Neural cell (in vitro differentiated cells): ENCODE results near the gene ARAP2. TPM values are rescaled to one million over a fixed set of nuclear protein-coding genes. Genes with fewer than 3 reads are reported as not detected.
"Not testable (repeated sequence)": the region's sequence is repeated elsewhere in the genome, so short reads cannot be mapped to it uniquely, and the experiment has no call there.

Experiments
- H2AFZ ChIP-seq: fragments of 200-600, 300-800 bp; sonication (generic), shearing (Covaris generic); 2 replicates; pipeline ENCODE4 v1.6.0; 2014; ENCODE audit warnings: low read depth, mild to moderate bottlenecking, antibody characterized with exemption, low read length, moderate library complexity
- H3F3A ChIP-seq: fragments of 200-600 bp; shearing (Covaris generic); 2 replicates; pipeline ENCODE4 v1.6.1; 2016; ENCODE audit warnings: mild to moderate bottlenecking, moderate library complexity, mixed read lengths, antibody characterized with exemption, low read length; ENCODE audit not compliant: insufficient read depth, poor library complexity, severe bottlenecking
- H3K27ac ChIP-seq: fragments of 200-600, 300-800 bp; sonication (generic), shearing (Covaris generic); 2 replicates; pipeline ENCODE4 v1.5.1; 2014; ENCODE audit warnings: mild to moderate bottlenecking, low read length, moderate library complexity
- H3K27me3 ChIP-seq: fragments of 300-800, 200-600 bp; sonication (generic), shearing (Covaris generic); 2 replicates; pipeline ENCODE4 v1.6.0; 2014; ENCODE audit warnings: mild to moderate bottlenecking, low read depth, low read length, moderate library complexity; ENCODE audit not compliant: insufficient read depth
- H3K36me3 ChIP-seq: fragments of 300-800, 200-600 bp; sonication (generic), shearing (Covaris generic); 2 replicates; pipeline ENCODE4 v1.5.1; 2014; ENCODE audit warnings: mild to moderate bottlenecking, antibody characterized with exemption, low read length, moderate library complexity; ENCODE audit not compliant: insufficient read depth
- H3K4me2 ChIP-seq: fragments of 300-800, 200-600 bp; sonication (generic), shearing (Covaris generic); 2 replicates; pipeline ENCODE4 v1.6.0; 2014; ENCODE audit warnings: mild to moderate bottlenecking, low read length
- H3K4me3 ChIP-seq: fragments of 300-800, 200-600 bp; sonication (generic), shearing (Covaris generic); 2 replicates; pipeline ENCODE4 v1.5.1; 2014; ENCODE audit warnings: mild to moderate bottlenecking, low read length, moderate library complexity
- H3K79me2 ChIP-seq: fragments of 200-600 bp; shearing (Covaris generic); replicated peaks from 2 replicates; pipeline ENCODE4 v1.6.0; 2014; ENCODE audit warnings: mild to moderate bottlenecking, low read length, moderate library complexity; ENCODE audit not compliant: insufficient read depth
- H3K9ac ChIP-seq: fragments of 300-800, 200-600 bp; sonication (generic), shearing (Covaris generic); 2 replicates; pipeline ENCODE4 v1.6.1; 2016; ENCODE audit warnings: mild to moderate bottlenecking, low read length, mixed read lengths
- H3K9me2 ChIP-seq: fragments of 200-600 bp; shearing (Covaris generic); 2 replicates; pipeline ENCODE4 v1.6.1; 2016; ENCODE audit warnings: mild to moderate bottlenecking, low read length, mixed read lengths; ENCODE audit not compliant: insufficient read depth
- H3K9me3 ChIP-seq: fragments of 200-600, 300-800 bp; sonication (generic), shearing (Covaris generic); 2 replicates; pipeline ENCODE4 v1.6.1; 2016; ENCODE audit warnings: mild to moderate bottlenecking, mixed run types, low read length, moderate library complexity, mixed read lengths
- H4K20me1 ChIP-seq: fragments of 200-600 bp; shearing (Covaris generic); 2 replicates; pipeline ENCODE4 v1.6.1; 2016; ENCODE audit warnings: mild to moderate bottlenecking, mixed run types; ENCODE audit not compliant: insufficient read depth
- CTCF ChIP-seq: fragments of 450-650 bp; IDR thresholded peaks from 2 replicates; pipeline ENCODE4 v1.5.1; 2014; ENCODE audit warnings: antibody characterized with exemption, mild to moderate bottlenecking, moderate library complexity; ENCODE audit not compliant: poor library complexity, severe bottlenecking
- EP300 ChIP-seq: fragments of 450-650 bp; conservative IDR thresholded peaks from 2 replicates; pipeline ENCODE4 v1.6.1; 2014; ENCODE audit warnings: antibody characterized with exemption, mild to moderate bottlenecking, moderate library complexity; ENCODE audit not compliant: poor library complexity, severe bottlenecking
- EZH2 ChIP-seq: fragments of 200-600, 300-800 bp; shearing (Covaris generic), sonication (generic); IDR thresholded peaks from 2 replicates; pipeline ENCODE4 v1.6.1; 2014; ENCODE audit warnings: antibody characterized with exemption, low read length, borderline replicate concordance, mild to moderate bottlenecking; ENCODE audit not compliant: insufficient read depth, poor library complexity, severe bottlenecking
- MXI1 ChIP-seq: fragments of 450-650 bp; conservative IDR thresholded peaks from 2 replicates; pipeline ENCODE4 v1.6.1; 2014; ENCODE audit warnings: antibody characterized with exemption, mild to moderate bottlenecking; ENCODE audit not compliant: poor library complexity, severe bottlenecking
- POLR2AphosphoS5 ChIP-seq: IDR thresholded peaks from 2 replicates; pipeline ENCODE4 v1.6.1; 2012
- RAD21 ChIP-seq: fragments of 450-650 bp; conservative IDR thresholded peaks from 2 replicates; pipeline ENCODE4 v1.6.1; 2014; ENCODE audit warnings: antibody characterized with exemption, mild to moderate bottlenecking, moderate library complexity
- REST ChIP-seq: IDR thresholded peaks from 2 replicates; pipeline ENCODE4 v1.6.1; 2012; ENCODE audit warnings: borderline replicate concordance
- SMC3 ChIP-seq: fragments of 450-650 bp; conservative IDR thresholded peaks from 2 replicates; pipeline ENCODE4 v1.6.1; 2014; ENCODE audit warnings: antibody characterized with exemption, mild to moderate bottlenecking, moderate library complexity; ENCODE audit not compliant: poor library complexity
- TAF1 ChIP-seq: IDR thresholded peaks from 2 replicates; pipeline ENCODE4 v1.6.1; 2012; ENCODE audit warnings: low read depth
- polyA plus RNA-seq: library from polyadenylated mRNA; depleted of rRNA; stranded (reverse); fragments of >200 nt; gene quantifications from 2 replicates; pipeline ENCODE4 v1.2.3, GENCODE V29; 2014

The ARAP2 gene
- polyA plus RNA-seq, 1 donor from 2014 or later = 2.1 TPM

GRCh38 chr4:36183665-36184393, 60.5 kb downstream of the ARAP2 start:
- Histone ChIP-seq H3K4me3 (no peak overlapping the region), H3K27me3 (no peaks in the 10 kb centered on the region), H3K79me2 (no peaks in the 10 kb centered on the region), H3K9me2 (no peaks in the 10 kb centered on the region), H3K27ac (no peak overlapping the region), H3K9ac (no peak overlapping the region), H2AFZ (no peak overlapping the region), H3F3A (no peaks in the 10 kb centered on the region), H3K9me3 (no peaks in the 10 kb centered on the region), H3K4me2 (no peak overlapping the region), H3K36me3 (no peaks in the 10 kb centered on the region), H4K20me1 (no peaks in the 10 kb centered on the region)
- TF ChIP-seq CTCF (no peak), MXI1 (no peak), REST (no peak), TAF1 (no peak), POLR2AphosphoS5 (no peak), EZH2 (no peak), EP300 (no peak), SMC3 (no peak), RAD21 (no peak)

DNA sequence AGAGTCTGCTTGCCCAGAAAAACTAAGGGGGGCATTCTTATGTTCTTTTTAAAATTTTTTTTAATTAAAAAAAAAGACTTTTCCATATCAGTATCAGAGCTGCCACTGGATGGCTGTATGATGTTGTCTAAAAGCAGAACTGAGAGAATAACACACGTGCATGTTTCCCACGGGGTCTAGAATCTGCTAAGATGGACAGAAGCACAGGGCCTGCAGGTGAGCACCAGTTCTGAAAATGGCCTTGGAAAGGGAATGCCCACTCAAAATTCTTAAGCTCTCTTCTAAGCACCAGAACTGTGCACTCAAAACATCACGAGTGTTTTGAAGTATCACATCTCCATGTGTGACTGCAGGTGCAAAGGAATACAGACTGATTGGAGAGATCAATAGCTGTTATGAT, 61.1 kb downstream of the ARAP2 start:
- no peaks in the 10 kb centered on the region for H3F3A ChIP-seq
- no peak overlapping the region for H3K9ac ChIP-seq
- H3K27ac ChIP-seq = no peak overlapping the region
- H2AFZ ChIP-seq = no peak overlapping the region
- H3K4me3 ChIP-seq = no peak overlapping the region
- H3K9me2 ChIP-seq = no peaks in the 10 kb centered on the region
- H3K9me3 ChIP-seq = no peaks in the 10 kb centered on the region
- H4K20me1 ChIP-seq = no peaks in the 10 kb centered on the region
- H3K4me2 ChIP-seq = no peak overlapping the region
- no peak for TF ChIP-seq TAF1
- H3K27me3 ChIP-seq = no peaks in the 10 kb centered on the region
- no peaks in the 10 kb centered on the region for H3K36me3 ChIP-seq
- H3K79me2 ChIP-seq = no peaks in the 10 kb centered on the region

GRCh38 chr4:36182315-36182714, 62.0 kb downstream of the ARAP2 start:
- not testable (repeated sequence) for H3K27ac ChIP-seq, H3K4me3 ChIP-seq, H3K79me2 ChIP-seq

More at GRCh38 chr4:36182315-36182714, 62.0 kb downstream of the ARAP2 start:
- H3F3A ChIP-seq, H2AFZ ChIP-seq, H3K4me2 ChIP-seq, H3K9me2 ChIP-seq, H4K20me1 ChIP-seq, H3K27me3 ChIP-seq, H3K36me3 ChIP-seq, H3K9ac ChIP-seq, H3K9me3 ChIP-seq: not testable (repeated sequence)
